ENCODE data around the gene CLEC20A.

CLEC20A gene

DNA sequence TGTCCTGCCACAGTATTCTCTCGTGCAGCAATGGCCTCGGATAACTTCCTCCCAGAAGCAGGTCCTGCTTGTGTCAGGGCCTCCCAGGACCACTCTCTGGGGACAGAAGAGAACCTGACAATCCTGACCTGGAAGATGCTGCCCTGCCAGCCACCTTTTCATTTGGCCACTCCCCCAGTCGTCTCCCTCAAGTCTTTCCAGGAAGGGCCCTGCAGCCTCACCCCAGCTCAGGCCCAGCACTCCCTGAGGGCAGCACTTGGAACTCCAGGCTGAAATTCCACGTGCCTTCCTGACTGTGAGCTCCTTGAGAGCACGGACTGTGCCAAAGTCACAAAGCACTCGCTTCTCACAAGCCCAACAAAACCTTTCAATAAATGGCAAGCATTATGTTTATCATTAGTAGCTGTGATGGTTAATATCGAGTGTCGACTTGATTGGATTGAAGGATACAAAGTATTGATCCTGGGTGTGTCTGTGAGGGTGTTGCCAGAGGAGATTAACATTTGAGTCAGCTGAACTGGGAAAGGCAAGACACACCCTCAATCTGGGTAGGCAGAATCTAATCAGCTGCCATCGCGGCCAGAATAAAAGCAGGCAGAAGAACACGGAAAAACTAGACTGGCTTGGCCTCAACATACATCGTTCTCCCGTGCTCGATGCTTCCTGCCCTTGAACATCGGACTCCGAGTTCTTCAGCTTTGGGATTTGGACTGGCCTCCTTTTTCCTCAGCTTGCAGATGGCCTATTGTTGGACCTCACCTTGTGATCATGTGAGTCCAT is 2.3 kb upstream of the CLEC20A start:
- DNase-seq: no peak

DNA sequence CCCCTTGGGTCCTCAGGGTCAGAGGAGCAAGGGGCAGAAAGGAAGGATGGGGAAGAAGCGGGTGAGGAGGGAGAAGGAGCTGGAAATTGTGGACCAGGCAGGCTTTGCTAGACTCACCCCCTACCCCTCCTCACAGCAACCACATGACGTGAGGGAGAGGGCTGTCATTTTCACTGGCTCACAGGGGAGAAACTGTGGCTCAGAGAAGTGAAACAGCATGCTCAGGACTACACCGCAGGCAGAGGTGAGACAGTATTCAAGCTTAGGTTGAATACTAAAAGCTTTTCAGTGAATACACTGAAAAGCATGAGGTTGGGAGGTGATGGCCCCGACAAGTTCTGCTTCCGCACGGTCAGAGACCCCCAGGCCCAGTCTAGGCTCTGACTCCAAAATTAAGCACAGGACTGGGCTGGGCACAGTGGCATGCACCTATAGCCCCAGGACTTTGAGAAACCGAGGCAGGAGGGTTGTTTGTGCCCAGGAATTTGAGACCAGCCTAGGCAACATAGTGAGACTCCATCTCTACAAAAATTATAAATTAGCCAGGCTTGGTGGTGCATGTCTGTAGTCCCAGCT is 1.2 kb upstream of the CLEC20A start:
- no peak for DNase-seq

DNA sequence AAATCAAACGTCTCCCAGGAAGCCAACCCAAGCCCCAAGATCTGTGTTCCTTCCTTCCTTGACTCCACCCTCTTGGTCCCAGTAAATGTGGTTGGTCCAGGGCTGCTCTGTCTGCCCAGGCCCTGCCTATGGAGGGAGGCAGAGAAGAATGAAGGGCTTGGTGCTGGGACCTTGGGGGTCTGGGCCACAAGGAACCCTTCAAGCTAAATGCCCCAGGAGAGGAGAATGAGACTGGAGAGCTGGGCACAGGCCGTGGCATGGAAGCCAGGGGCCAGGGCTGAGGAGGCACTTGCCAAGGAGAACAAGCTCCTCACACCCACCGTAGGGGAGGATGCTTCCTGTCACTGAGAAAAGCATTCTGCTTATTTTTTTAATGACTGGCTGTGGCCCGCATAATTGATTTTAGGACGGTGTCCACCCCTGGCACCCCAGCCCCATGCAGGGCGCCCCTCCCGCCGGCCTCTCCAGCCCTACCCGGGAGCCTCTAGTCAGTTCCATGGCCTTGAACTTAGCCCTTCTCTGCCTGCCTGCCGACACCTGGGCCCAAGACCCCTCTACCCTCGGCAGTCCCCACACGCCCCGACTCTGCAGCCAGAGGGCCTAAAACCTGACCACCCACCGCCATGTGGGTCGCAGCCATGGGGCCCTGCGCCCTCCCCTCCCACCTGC is 889 bp downstream of the CLEC20A start:
- DNase-seq: no peak

DNA sequence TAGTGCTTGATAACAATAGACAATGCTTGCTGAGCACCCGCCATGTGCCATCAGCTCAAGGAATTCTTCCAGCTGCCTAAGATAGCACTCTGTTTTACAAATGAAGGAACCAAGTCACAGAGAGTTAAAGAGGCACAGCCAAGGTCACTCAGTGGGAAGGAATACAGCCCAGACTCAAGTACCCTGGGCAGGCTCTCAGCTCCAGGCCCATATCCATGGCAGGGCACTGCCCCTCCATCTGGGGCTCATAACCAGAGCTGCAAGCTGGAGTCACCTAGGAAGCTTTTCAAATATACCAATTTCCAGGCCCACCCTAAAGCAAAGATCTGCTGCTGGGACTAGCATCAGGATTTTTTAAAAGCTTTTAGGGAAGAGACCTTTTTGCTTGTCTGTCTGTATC is 1.6 kb downstream of the CLEC20A start:
- no peak for DNase-seq

DNA sequence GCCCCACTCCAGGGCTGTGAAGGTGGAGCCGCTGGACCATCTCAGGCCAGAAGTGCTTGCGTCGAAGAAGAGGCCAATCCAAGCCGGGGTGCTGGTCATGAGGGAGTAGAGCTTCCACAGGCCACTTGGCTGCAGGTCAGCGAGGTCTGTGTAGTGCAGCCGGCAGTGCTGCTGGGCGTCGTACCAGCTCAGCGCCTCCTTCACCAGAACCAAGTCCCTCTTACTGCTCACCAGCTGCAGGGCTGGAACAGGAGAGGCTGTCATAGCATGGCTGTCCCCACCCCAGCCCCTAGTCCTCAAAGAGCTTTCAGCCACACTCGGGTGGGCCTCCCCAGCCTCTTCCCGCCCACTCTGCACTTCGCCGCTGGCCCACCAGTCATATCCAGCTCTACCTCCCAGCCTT is 2.2 kb downstream of the CLEC20A start:
- DNase-seq: no peak

DNA sequence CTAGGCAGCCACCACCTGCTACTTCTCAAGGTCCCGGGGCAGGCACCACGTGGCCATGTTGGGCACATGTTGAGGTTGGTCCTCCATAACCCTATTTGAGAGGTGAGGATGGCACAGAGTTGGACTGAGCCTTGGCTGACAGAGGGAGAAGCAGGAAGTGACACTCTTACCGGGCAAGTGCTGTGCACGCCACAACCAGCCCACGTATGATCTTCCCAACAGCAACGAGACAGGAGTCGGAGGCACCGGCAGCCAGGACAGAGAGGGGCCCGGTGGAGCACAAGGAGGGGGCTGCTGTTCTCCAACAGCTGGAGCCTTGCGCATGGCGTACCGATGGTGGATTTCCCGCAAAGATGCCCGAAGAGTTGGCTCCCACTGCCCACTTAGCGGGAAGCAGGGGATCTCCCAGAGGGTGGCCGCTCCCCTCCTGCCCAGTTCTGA is 3.4 kb downstream of the CLEC20A start:
- no peak for DNase-seq

DNA sequence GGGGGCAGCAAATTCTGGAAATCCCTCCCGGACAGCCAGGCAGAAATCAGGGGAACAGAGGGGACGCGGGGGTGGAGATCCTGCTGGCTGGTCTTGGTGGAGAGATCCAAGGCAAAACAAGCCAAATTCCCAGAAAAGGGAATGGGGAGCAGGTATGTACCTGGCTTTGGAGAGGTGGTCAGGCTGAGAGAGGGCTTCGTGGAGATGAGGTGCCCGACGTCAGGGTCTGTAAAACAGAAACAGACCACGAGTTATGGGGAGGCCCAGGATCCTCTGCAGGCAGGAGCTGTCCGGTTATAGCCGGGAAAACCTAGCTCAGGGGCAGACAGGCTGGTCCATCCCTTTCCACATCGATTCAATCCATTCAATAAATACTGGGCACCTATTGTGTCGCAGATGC is 4.4 kb downstream of the CLEC20A start:
- no peak for DNase-seq

DNA sequence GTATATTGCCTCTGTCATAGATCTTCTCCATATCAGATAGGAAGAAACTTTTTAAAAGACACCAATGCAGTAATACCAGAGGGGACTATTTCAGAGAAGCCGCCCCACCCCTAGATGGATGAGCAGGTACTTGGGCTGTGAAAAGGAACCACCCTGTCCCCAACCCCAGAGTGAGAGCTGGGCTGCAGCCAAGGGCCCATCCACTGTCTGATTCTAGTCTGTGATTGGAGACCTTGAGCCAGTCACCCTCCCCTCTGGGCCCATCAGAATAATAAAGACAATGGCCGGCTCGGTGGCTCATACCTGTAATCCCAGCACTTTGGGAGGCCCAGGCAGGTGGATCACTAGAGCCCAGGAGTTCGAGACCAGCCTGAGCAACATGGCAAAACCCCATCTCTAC is 5.0 kb downstream of the CLEC20A start:
- no peak for DNase-seq

DNA sequence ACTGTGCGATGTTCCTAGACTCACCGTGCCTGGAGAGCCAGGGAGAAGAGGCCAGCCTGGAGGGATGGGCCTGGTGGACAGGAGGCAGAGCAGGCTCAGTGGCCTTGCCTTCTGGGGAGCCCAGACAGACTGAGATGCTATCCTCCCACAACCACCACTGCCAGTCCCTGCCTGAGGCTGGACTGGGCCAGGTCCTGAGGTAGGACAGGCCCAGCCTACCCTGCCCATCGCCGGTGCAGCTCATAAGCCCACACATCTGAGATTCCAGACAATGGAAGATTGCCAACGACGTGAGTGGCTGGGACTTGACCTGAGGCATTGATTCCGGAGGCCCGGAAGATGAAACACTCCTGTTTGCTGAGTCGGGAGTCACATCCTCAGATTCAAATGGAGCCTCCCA is 5.8 kb downstream of the CLEC20A start:
- DNase-seq: no peak

DNA sequence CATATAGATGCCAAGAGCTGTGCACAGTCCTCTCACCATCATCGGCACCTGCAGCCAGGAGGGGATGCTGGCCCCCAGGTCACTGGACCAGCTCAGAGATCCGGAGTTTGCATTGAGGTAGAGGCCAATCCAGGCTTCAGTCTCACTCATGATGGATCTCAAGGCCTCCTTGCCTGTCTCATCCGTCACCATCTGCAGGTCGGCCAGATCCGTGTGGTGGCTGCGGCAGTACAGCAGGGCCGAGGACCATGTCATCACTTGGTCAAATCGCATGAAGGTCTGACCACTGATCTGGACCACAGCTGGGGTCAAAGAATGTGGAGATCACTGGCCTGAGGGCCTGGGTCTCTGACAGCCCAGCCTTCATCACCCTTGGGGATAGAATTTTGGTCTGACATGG is 6.6 kb downstream of the CLEC20A start:
- no peak for DNase-seq

DNA sequence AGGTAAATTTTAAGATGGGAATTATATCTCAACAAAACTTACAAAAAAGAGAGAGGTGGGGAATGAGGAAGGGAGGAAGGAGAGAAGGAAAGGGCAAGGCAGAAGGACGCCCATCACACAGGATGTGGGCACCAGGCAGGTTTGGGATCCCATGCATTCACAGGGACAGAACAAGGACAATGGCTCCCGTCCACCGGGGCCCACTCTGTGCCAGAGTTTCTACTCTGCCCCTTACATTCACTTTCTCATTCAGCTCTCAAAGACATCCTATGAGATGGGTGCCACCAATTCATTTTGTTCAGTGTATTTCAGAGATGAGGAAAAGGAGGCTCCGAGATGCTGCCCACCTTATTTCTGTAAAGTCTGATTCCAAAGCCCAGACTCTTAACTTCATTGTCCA is 7.4 kb downstream of the CLEC20A start:
- DNase-seq: no peak

DNA sequence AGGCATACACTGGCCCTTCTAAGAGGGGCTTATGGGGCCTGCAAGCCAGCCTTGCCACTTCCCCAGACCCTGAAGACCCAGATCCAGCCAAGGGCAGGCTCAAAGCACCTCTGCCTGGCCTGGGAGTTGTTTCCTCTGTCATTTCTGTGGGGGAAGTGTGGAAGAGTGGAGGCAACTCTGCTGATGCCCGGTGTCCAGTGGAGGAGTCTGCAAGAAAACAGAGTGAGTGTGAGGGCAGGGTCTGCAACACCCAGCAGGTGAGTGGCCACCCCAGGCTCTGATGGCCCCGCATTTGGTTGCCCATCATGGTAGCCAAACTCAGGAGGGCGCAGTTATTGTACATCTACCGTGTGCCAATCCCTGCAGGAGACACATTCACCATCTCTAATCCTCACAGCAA is 8.4 kb downstream of the CLEC20A start:
- no peak for DNase-seq

DNA sequence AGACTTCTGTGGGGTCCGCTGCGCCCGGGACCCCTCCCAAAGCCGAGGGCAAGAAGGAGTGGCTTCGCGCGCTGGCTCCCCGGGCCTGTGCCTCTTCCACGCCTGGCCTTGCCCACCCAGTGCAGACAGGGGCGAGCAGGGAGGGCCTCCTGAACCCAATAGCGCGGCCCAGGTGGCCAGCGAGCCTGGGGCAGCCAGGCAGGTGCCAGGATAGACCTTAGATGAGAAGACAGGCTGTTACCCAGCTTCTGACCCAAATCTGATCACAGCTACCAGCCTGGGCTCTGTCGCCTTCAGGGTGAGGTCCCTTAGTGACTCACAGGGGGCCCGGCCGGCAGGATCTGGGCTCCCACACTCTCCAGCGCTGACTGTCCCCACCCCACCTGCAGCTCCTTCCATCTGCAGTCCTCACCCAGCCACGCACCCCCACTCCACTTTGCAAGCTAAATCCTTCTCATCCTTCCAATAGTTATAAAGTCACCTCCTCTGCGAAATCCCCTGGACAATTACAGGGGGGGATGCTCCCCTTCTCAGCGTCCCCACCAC is 9.6 kb downstream of the CLEC20A start:
- no peak for DNase-seq

DNA sequence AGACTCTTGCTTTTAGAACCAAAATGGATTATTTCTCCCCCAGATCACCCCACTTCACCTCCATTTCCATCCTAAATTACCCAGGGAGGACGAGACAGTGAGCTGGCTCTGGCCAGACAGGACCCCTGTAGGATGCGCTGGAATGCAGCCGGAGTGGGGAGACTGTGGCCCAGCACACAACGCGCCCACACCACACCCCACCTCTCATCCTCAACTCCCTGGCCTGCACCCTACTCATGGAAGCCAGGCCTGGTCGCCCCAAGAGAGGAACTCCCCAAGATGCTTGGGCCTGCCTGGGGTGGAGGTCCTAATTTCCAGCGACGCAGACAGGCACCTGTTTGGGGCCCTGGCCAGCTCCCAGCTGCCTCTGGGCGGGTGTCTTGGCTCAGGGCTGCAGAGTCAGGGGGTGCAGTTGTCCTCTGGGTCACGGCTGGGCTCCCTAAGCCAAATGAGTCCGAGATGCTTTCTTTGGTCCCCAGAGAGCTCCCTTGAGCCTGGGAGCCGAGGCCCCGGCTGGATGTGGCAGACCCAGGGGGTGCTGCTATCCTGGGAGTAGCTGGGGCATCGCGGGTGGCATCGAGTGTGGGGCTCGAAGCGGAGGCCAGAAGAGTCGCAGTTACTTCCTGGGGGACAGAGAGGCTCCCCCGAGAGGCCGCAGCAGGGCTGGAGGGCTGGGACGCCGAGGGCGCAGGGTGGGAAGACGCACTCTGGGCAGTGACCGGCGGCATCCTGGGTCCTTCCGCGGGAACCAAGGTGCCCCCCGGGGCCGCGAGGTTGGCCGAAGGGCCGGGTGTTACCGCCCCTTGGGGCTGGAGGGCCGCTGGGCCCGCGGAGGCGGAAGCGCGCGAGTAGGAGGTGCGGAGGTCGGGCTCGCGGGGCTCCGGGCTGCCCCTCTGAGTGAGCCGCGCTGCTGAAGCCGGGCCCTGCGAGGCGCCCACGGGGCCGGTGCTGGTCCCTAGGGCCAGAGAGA is 10.4 kb downstream of the CLEC20A start:
- DNase-seq: no peak

DNA sequence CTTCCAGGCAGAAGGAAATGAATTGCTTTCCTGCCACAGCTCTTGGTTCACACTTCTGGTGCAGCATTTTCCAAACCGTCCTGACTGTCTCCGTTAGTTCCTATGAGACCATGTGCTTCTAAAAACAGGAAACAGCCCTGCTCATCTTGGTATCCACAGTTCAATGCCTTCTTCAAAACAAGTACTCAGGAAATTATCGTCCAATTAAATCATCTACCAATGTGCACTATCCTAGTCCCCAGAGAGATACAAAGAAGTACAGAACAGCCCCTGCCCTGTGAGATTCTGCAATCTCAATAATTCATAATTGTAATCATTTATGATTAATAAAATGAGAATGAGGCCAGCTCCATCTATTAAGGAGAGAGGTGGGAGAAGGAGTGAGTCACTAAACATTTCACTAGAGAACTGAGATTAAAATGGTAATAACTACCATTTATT is 11.2 kb downstream of the CLEC20A start:
- no peak for DNase-seq

DNA sequence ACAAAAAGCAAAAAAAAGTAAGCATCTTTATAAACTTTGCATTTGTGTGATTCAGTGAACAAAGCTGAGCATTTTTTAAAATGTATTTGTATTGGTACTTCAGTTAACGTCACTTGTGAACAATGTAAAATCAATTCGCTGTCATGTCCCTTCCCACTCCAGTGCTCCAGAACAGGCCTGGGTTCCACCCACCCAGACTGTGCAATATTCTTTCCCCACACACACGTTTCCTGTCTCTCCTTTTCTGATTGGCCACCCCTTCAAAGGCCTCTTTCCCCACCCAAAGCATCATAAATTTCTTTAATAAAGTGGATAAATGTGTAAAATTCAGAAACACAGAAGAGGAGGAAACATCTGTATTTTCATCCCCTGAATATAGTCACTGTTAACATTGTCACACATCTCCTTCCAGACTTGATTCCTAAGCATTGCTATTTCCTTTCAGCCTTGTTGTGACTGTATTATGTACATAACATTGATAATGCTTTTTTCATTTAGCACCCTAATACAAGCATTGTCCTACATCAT is 12.0 kb downstream of the CLEC20A start:
- DNase-seq: no peak

DNA sequence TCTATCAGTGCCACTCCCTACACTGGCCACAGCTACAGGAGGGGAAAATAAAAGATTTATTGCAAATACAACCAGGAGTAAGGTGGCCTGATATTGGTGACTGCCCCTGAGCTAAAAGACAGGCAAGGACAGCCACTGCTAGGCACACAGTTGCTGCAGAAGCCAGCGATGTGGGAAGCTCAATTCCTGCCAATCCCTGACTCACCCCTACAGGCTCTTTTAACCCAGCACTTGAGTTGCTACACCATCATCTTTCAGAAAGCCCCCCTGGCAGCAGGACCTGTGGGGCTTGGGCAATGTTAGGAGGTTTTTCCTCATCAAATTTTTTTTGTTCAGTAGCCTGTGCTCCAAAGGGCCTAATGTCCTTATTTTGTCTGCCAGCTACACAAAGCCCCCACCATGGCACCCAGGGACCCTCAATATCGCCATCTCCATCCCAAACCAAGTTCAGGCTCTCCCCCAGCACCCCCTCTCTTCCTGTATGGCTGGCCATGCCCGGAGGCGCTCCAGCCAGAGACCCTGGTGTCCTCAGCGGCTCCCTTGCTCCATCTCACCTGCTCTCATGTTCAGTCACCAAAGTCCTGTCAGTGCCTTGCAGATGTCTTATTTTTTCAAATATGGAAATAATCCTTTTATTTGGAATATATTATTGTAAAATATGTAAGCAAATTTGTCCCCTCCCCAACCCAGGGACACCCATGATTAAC is 13.4 kb downstream of the CLEC20A start:
- no peak for DNase-seq

DNA sequence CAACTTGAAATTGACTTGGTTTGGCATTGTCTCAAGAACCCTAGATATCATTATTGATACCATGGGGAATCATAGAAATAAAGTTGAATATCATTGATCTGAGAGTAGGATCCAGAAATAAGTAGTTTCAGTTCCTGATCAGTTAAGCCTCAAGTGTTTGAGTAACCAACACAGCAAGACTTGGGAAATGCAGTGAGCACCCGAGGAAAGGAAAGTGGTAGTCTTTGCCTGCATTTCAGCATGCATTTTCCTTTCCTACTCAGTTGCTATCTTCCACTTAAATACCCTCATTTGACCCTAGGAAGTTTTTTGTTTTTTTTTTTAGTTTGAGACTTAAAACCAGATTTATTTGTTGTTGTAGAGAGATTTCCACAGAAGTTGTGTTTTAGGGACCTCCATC is 18.9 kb downstream of the CLEC20A start:
- no peak for DNase-seq

DNA sequence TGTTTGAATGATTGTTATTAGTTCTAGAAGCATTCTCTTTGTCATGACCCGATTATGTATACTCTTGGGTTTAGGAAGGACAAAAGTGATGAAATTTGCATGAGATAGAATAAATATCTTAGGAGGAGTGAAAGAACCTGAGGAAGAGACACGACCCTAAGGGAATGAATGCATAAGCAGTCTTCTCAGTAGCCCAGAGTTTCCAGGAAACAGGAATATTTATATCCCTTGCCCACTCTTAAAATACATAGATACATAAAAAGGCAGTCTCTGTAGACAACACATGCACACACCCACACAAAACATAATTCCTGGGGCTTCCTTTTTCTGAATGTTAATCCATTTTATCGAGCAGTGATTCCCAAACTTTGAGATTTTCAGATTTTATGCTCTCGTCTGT is 19.4 kb downstream of the CLEC20A start:
- no peak for DNase-seq

DNA sequence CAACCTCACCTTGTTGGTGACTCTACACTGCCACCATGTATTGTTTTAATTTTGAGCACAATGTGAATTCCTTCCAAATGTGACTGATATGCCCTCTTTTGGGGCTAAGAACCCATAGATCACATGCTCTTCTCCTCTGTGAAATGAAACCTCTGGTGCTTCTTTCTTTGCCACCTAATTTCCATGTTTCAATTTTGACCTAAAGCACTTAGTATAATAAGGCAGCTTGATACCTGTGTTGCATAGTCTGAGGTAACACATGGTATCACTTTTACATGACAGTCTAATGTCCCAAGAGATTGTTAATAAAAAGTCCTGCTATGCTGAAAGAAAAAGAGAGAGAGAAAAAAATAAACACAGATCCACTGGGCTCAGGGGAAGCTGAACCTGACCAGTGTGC is 24.2 kb downstream of the CLEC20A start:
- DNase-seq: no peak

DNA sequence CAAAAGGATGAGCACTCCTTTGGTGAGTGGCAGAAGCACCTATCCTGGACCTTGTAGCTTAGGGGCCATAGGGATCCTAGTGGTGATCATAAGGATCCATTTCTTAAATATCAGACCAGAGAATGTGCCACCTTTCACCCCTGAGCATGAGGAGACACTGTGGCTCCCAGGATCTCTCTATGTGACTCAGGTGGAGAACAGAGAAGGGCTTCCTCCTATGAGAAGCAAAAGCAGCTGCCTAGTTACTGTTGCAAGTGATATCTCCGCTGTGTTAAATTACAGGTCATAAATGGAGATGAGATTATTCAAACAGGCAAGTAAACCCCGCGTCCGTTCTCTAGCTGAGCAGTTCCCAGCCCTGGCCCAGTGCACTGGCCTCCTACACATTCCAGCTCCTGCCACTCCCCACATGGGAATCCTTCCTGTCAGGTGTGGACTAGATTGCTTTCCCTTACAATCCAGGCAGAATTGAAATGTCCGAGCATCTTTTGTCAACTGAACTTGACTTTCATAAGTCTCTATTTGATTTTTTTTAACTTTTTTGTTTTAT is 26.3 kb downstream of the CLEC20A start:
- DNase-seq: no peak

DNA sequence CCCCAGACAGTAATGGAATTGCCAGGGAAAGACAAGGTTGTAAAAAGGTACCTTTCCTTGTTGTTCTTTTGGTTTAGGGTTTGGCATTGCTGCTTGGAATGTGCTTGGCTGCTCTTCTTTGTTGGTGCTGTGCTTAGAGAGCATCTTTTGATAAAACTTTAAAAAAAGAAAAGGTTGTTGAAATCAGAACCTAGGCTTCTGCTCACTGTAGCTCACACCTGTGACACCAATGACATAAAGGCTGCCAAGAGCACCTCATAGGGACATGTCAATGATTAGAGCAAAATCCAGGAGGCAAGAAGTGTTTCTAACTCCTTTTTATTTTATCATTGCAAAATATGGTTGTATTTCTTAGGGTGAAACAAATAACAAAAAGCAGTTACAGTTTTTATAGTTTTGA is 28.9 kb downstream of the CLEC20A start:
- DNase-seq: no peak
